Keratinocyte (primary cell): ENCODE data around the gene LAMA3.

Experiments used
- CTCF ChIP-seq, 3 experiments: IDR thresholded peaks in 1 of 3; conservative IDR thresholded peaks in 1 of 3; optimal IDR thresholded peaks in 1 of 3; 2 replicates in 2 of 3; 3 replicates in 1 of 3; pipeline versions ENCODE3 to v1.5.1; 2011; ENCODE audit warnings: low read length in 3 of 3, mild to moderate bottlenecking in 3 of 3, moderate library complexity in 2 of 3, control low read depth in 1 of 3, inconsistent platforms in 1 of 3; ENCODE audit not compliant: insufficient read depth in 2 of 3; ENCODE audit errors: extremely low read depth in 1 of 3
- EZH2 ChIP-seq: IDR thresholded peaks from one replicate; pipeline ENCODE4 v1.6.1; 2012; ENCODE audit warnings: inconsistent platforms, mild to moderate bottlenecking, low read length, moderate library complexity

GRCh38 chr18:23706971-23707640 lies 17.9 kb downstream of the LAMA3 start:
- TF ChIP-seq CTCF (optimal IDR thresholded peaks at IDR 0.05 in 1 of 3, IDR thresholded peaks at IDR 0.05 in 1 of 3, conservative IDR thresholded peaks at IDR 0.05 in 1 of 3; ENCODE audit: extremely low read depth in 1 of 3, insufficient read depth in 2 of 3, low read length in 3 of 3) (no peak), EZH2 (no peak)
